HG03378 (cell line): ENCODE results near the gene SUN2.

Experiments
- ATAC-seq: cut with Tn5 transposase; IDR thresholded peaks from one replicate; pipeline ENCODE4 v1.9.1; 2021; ENCODE audit warnings: mild to moderate bottlenecking, moderate library complexity; ENCODE audit not compliant: unreplicated experiment

SUN2 gene

GRCh38 chr22:38720350-38720749 lies 35.4 kb downstream of the SUN2 start:
- no peak for ATAC-seq

- ATAC-seq = no peak
Observed at GRCh38 chr22:38719196-38719595, 36.6 kb downstream of the SUN2 start.

GRCh38 chr22:38718414-38718813 lies 37.4 kb downstream of the SUN2 start:
- no peak for ATAC-seq

GRCh38 chr22:38717244-38717643 lies 38.6 kb downstream of the SUN2 start:
- ATAC-seq = no peak

GRCh38 chr22:38716826-38717225 lies 39.0 kb downstream of the SUN2 start:
- no peak for ATAC-seq

- ATAC-seq = no peak
Observed at GRCh38 chr22:38716271-38716670, 39.5 kb downstream of the SUN2 start.

- no peak for ATAC-seq
Observed at GRCh38 chr22:38715852-38716251, 39.9 kb downstream of the SUN2 start.

GRCh38 chr22:38715176-38715764 lies 40.5 kb downstream of the SUN2 start:
- ATAC-seq = no peak

- ATAC-seq = no peak
Observed at GRCh38 chr22:38713921-38714320, 41.9 kb downstream of the SUN2 start.

- no peak for ATAC-seq
Observed at GRCh38 chr22:38712486-38713207, 43.2 kb downstream of the SUN2 start.

- no peak for ATAC-seq
Observed at GRCh38 chr22:38710866-38711265, 44.9 kb downstream of the SUN2 start.

- ATAC-seq = no peak
Observed at GRCh38 chr22:38710351-38710750, 45.4 kb downstream of the SUN2 start.

GRCh38 chr22:38709306-38709705 lies 46.5 kb downstream of the SUN2 start:
- no peak for ATAC-seq

GRCh38 chr22:38707984-38708383 lies 47.8 kb downstream of the SUN2 start:
- ATAC-seq = no peak

- ATAC-seq = no peak
Observed at GRCh38 chr22:38707346-38707745, 48.5 kb downstream of the SUN2 start.

GRCh38 chr22:38706901-38707195 lies 49.0 kb downstream of the SUN2 start:
- no peak for ATAC-seq

- no peak for ATAC-seq
Observed at GRCh38 chr22:38706101-38706900, 49.5 kb downstream of the SUN2 start.

- peak; percentile 77 for ATAC-seq
Observed at GRCh38 chr22:38705235-38706100, 50.3 kb downstream of the SUN2 start, which contains the start of gene GTPBP1. Gene GTPBP1 (plus strand): TSS chr22:38705944. CDS start chr22:38705956, 12 bp downstream.

GRCh38 chr22:38704654-38705234 lies 51.1 kb downstream of the SUN2 start:
- ATAC-seq = no peak

GRCh38 chr22:38700789-38701628 lies 54.8 kb downstream of the SUN2 start, which contains the start of gene JOSD1:
Gene JOSD1 (minus strand): TSS chr22:38700943. CDS start chr22:38699987, 956 bp downstream.
- ATAC-seq = peak; percentile 13
